Brain pericyte (primary cell): ENCODE measurements around the gene ISM2.
A peak's percentile ranks its signal among the peaks of the same experiment; 100 is the strongest.

Source experiments
- DNase-seq: peaks from one replicate; pipeline ENCODE4 v3.0.0-alpha.2; 2012; ENCODE audit warnings: low read depth, low spot score

ISM2 gene

DNA sequence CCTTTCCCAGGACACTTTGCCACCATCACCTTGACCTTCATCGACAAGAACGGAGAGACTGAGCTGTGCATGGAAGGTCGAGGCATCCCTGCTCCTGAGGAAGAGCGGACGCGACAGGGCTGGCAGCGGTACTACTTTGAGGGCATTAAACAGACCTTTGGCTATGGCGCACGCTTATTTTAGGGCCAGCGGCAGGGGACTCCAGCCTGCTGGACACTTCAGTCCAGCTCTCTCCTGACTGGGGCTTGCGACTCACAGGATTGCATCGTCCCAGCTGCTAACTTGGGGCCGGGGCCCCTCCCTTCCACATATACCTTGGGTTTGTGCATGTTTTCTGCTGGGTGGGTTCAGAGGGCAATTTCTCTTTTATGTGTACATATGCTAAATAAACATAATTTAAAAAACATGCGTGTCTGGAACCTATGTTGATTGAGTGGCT, 29.5 kb downstream of the ISM2 start:
- no peak for DNase-seq

DNA sequence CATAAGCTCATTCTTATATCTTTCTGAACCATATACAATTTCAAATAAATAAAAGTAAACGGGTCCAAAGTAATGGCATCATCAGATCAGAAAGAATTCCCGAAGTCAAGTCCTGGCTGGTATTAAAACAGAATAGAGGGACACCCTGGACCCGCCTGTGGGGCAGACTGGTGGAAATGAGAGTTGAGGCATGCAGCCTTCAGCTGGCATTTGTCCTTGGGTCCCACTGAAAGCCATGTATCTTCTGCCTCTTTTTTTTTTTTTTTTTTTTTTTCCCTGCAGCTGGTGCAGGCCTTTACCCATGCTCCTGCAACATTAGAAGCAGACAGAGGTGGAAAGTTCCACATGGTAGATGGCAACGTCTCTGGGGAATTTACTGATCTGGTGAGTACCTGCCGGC, 30.8 kb downstream of the ISM2 start:
- DNase-seq: no peak

DNA sequence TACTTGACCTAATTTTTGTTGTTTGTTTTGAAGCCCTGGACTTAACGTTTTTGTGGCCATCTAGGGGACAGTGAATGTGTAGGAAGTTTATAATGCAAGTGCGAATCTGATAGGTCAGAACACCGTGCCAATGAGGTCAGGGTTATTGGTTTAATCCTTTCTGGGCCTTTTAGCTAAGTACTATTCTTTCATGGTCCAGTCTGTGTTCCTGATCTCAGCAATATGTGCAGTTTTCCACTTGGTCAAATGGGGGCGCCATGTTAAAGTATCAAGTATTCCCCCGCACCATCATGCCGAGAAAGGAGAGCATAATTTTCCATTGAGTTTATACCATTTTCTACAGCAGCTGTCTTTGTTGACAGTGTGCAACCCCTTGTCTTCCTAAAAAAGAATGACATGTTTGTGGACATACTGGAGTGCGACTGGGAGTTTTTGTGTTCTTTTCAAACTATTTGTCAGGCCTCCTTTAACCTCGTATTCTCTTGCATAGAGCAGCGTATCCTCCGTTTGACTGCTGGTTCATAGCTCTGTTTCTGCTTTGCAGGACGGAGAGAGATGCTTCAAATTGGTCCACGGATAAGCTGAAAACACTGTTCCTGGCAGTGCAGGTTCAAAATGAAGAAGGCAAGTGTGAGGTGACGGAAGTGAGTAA, 39.4 kb downstream of the ISM2 start:
- DNase-seq: peak; percentile 21

DNA sequence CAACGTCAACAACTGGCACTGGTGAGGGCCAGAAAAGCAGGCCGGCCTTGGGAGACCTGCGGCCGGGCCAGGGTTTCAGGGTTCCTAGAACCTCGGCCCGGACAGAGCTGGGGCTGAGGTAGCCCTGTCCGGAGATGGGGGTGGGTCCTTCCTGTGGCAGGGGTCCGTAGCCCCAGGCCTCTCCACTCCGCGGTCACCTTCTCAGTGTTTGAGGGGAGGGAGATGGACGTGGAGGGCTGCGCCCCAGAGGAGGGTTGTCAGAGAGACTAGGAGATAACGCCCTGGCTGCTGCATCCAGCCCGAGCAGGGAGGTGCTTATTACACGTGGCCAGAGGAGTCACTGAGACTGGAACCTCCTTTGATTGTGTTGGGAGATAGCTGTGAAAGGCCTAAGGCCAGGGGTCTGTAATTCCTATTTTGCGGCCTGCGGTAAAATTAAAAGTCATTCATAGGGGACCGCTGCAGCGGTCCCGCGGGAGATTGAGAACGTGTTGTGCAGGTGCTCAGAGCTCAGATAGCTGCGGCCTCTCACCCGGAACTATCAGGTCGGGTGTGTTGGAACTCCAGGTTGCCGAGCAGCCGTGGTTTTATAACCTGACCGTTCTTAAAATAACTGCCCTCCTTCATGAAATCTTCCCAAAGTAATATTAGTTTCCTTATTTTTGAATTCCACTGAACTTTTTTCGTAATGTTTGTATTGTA, 40.2 kb downstream of the ISM2 start:
- no peak for DNase-seq

GRCh38 chr14:77457522-77458248, 40.9 kb downstream of the ISM2 start, which contains the start of the genes AHSA1 and VIPAS39:
Gene AHSA1 (plus strand): TSS chr14:77458093. CDS start chr14:77458190, 97 bp downstream.
Gene VIPAS39 (minus strand): TSS chr14:77457601. CDS start chr14:77454102, 3,499 bp downstream.
- DNase-seq: peak; percentile 98

- no peak for DNase-seq
These were observed 41.5 kb downstream of the ISM2 start for GRCh38 chr14:77457115-77457521.

GRCh38 chr14:77455966-77456640, 42.5 kb downstream of the ISM2 start:
- DNase-seq: no peak

DNA sequence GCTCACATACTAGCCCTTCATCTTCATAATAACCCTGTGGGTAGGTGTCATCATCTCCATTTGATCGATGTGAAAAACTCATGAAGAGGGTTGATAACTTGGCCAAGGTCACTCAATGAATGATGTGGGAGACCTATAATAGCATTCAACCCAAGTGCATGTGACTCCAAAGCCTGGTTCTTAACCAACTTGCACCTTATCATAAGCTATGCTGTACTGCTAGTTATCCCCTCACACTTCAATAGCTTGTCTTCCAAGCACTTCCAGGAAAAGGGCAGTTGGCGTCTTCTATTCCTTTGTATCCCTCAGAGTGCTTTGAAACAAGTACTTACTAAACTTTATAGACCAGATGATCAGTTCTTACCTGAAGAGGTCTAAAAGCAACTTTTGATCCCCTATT, 56.4 kb downstream of the ISM2 start:
- DNase-seq: no peak

DNA sequence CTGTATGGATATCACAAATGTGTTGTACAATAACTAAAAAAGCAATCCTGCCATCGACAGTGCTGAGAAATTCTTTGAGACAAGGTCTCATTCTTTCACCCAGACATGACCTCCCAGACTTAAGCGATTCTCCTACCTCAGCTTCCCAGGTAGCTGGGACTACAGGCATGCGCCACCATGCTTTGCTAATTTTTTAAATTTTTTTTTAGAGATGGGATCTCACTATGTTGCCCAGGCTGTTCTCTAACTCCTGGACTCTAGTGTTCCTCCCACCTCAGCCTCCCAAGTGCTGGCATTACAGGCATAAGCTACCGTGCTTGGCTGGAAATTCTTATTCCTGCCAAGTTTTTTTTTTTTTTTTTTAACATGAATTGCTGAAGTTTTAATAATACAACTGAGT, 58.8 kb downstream of the ISM2 start:
- DNase-seq: no peak

DNA sequence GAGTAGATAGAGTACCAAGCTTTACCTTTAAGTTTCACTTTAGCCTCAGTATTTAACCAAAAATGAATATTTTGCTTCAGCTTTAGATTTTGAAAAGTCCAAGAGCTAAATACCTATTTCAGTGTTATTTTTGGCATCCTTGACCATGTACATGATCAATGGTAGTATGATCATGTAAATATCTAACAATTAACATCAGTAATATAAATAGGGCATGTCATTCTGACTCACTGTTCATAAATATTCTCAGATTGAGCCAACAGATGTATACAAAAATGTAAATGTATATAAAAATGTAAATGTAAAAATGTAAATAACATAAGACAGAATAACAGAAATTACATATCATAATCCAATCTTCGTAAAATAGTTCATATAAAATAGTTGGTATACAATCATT, 60.0 kb downstream of the ISM2 start:
- DNase-seq: no peak

- DNase-seq: no peak
These were observed 62.6 kb downstream of the ISM2 start for GRCh38 chr14:77436042-77436441.

DNA sequence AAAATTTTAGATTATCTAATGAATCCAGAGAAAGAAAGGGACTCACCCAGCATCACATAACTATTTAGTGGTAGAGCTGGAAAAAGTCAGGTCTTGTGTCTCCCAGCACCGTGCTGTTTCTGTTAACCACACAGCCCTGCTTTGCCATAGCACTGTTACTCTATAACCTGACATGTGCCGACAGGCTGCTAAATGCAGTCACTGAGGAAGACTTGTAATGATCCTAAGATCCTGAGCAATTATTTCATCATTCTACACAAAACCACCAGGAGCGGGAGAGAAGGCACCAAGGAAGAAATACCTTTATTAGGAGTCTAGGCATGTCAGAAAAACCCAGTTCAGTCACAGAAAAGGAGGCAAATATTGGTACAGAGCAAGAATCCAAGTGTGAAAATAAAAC, 72.2 kb downstream of the ISM2 start:
- no peak for DNase-seq

- DNase-seq: no peak
These were observed 73.8 kb downstream of the ISM2 start for GRCh38 chr14:77424862-77425261.
